H1 (cell line): Measurements from ENCODE around the gene SMOC2. TPM values are rescaled to one million over a fixed set of nuclear protein-coding genes. Genes with fewer than 3 reads are reported as not detected.

Experiments used
- CHD7 ChIP-seq: fragments of 300-600 bp; sonication (generic); IDR thresholded peaks from 2 replicates; pipeline ENCODE4 v1.7.1; 2012; ENCODE audit warnings: low read length, moderate library complexity, mild to moderate bottlenecking, inconsistent platforms; ENCODE audit not compliant: insufficient replicate concordance
- KDM5A ChIP-seq: fragments of 200-600 bp; IDR thresholded peaks from 2 replicates; pipeline ENCODE4 v1.7.1; 2012; ENCODE audit warnings: mild to moderate bottlenecking, low read length, inconsistent platforms, mixed read lengths
- NANOG ChIP-seq: IDR thresholded peaks from 2 replicates; pipeline ENCODE4 v1.6.1; 2011; ENCODE audit warnings: low read length, low read depth, mild to moderate bottlenecking, inconsistent platforms; ENCODE audit not compliant: insufficient read depth, poor library complexity, severe bottlenecking
- SUZ12 ChIP-seq: fragments of 200-600 bp; sonication (generic); IDR thresholded peaks from 2 replicates; pipeline ENCODE4 v1.6.1; 2012; ENCODE audit warnings: mild to moderate bottlenecking, inconsistent platforms, low read length, moderate library complexity, mixed read lengths
- polyA plus RNA-seq, 7 experiments: library from polyadenylated mRNA; depleted of rRNA in 3 of 7; stranded (reverse) in 5 of 7; unstranded in 2 of 7; fragments of >200 nt in 5 of 7; fragments of 200-250 nt in 2 of 7; gene quantifications; 1 replicate in 5 of 7; 2 replicates in 1 of 7; 4 replicates in 1 of 7; pipeline versions ENCODE4 v1.2.1 to v1.2.3, GENCODE V29; 2011 to 2013; ENCODE audit warnings: missing spikeins in 2 of 7, mixed read lengths in 2 of 7
- total RNA-seq: library from RNA; stranded (reverse); fragmentation: NEBNext Ultra II Directional; extraction: Animal tissue kit (Norgen Biotek cat#: 25700); gene quantifications from 2 replicates; pipeline ENCODE4 v1.2.1, GENCODE V29; 2021

Gene SMOC2
- total and polyA plus RNA-seq, 2 of the 8 experiments (the other 6 are each of a cell fraction or from before 2014, with no cell fraction given) = 7.7 to 8.5 TPM

GRCh38 chr6:168432196-168432595, 8.8 kb upstream of the SMOC2 start (continued):
- TF ChIP-seq CHD7 (no peak), KDM5A (no peak), SUZ12 (no peak), NANOG (no peak)
